HG03354 (cell line): ENCODE measurements around the gene TMEM51.
A peak's percentile ranks its signal among the peaks of the same experiment; 100 is the strongest.

ENCODE experiments used
- ATAC-seq: cut with Tn5 transposase; IDR thresholded peaks from one replicate; pipeline ENCODE4 v1.9.1; 2021; ENCODE audit warnings: mild to moderate bottlenecking; ENCODE audit not compliant: unreplicated experiment, poor library complexity, severe bottlenecking

TMEM51 gene

GRCh38 chr1:15231714-15232201 is 78.2 kb downstream of the TMEM51 start:
- peak; percentile 92 for ATAC-seq

- no peak for ATAC-seq
Observed at GRCh38 chr1:15233689-15234088, 80.1 kb downstream of the TMEM51 start.

GRCh38 chr1:15236321-15236721 is 82.8 kb downstream of the TMEM51 start:
- ATAC-seq = no peak

GRCh38 chr1:15236746-15237145 is 83.2 kb downstream of the TMEM51 start:
- ATAC-seq = no peak

- no peak for ATAC-seq
Observed at GRCh38 chr1:15238789-15239188, 85.2 kb downstream of the TMEM51 start.

- no peak for ATAC-seq
Observed at GRCh38 chr1:15242766-15243165, 89.2 kb downstream of the TMEM51 start.

- no peak for ATAC-seq
Observed at GRCh38 chr1:15243275-15244043, 89.9 kb downstream of the TMEM51 start.

- no peak for ATAC-seq
Observed at GRCh38 chr1:15244813-15245212, 91.3 kb downstream of the TMEM51 start.

- no peak for ATAC-seq
Observed at GRCh38 chr1:15245593-15246360, 92.2 kb downstream of the TMEM51 start.

GRCh38 chr1:15246960-15247614 is 93.5 kb downstream of the TMEM51 start, which contains the start of gene FHAD1:
TSS of gene FHAD1 (plus strand) at chr1:15247223. CDS start at chr1:15251785, 4,562 bp downstream.
- peak; percentile 48 for ATAC-seq

GRCh38 chr1:15248216-15248615 is 94.7 kb downstream of the TMEM51 start:
- no peak for ATAC-seq

- ATAC-seq = no peak
Observed at GRCh38 chr1:15249081-15249480, 95.5 kb downstream of the TMEM51 start.

- ATAC-seq = no peak
Observed at GRCh38 chr1:15251857-15252835, 98.6 kb downstream of the TMEM51 start.

GRCh38 chr1:15254559-15254958 is 101.0 kb downstream of the TMEM51 start:
- no peak for ATAC-seq

GRCh38 chr1:15255582-15256149 is 102.1 kb downstream of the TMEM51 start:
- ATAC-seq = no peak

- ATAC-seq = no peak
Observed at GRCh38 chr1:15256584-15256983, 103.0 kb downstream of the TMEM51 start.

- ATAC-seq = no peak
Observed at GRCh38 chr1:15257309-15257708, 103.8 kb downstream of the TMEM51 start.

GRCh38 chr1:15258833-15259621 is 105.5 kb downstream of the TMEM51 start:
- ATAC-seq = no peak
